ENCODE data around the gene FAM78B.

FAM78B gene

GRCh38 chr1:166087734-166088571 is 78.8 kb downstream of the FAM78B start:
- H3F3A ChIP-seq (ENCODE audit: low read depth) = no peaks in the 10 kb centered on the region
- H3K4me2 ChIP-seq (ENCODE audit: low read depth, low read length, poor library complexity, severe bottlenecking) = no peak overlapping the region
- H2AFZ ChIP-seq (ENCODE audit: low read length) = no peak overlapping the region
- H3K27me3 ChIP-seq (ENCODE audit: insufficient read depth, low read length, poor library complexity, severe bottlenecking) = no peaks in the 10 kb centered on the region
- H4K20me1 ChIP-seq (ENCODE audit: insufficient read depth, low read length, poor library complexity, severe bottlenecking) = no peaks in the 10 kb centered on the region
- no peaks in the 10 kb centered on the region for H3K9me3 ChIP-seq (ENCODE audit: insufficient read depth, low read depth, low read length)
- no peak overlapping the region for H3K4me3 ChIP-seq (ENCODE audit: low read length, poor library complexity, severe bottlenecking)
- no peaks in the 10 kb centered on the region for H3K36me3 ChIP-seq (ENCODE audit: insufficient read depth, low read length)
- no peaks in the 10 kb centered on the region for H3K9me2 ChIP-seq (replicated peaks; ENCODE audit: low read depth, low read length)
- peaks cover 13% of the 10 kb centered on the region for H3K4me1 ChIP-seq (ENCODE audit: insufficient read depth, low read length, poor library complexity, severe bottlenecking)
- H3K9ac ChIP-seq (ENCODE audit: low read depth, low read length, poor library complexity, severe bottlenecking) = no peak overlapping the region
- H3K79me2 ChIP-seq (ENCODE audit: insufficient read depth, low read length) = no peaks in the 10 kb centered on the region
- TF ChIP-seq EZH2phosphoT487 (IDR thresholded peaks at IDR 0.05; ENCODE audit: borderline replicate concordance) (no peak), CTCF (conservative IDR thresholded peaks at IDR 0.05; ENCODE audit: low read length) (no peak)

- H3K9ac ChIP-seq (ENCODE audit: low read depth, low read length, poor library complexity, severe bottlenecking) = no peak overlapping the region
- H3K4me1 ChIP-seq (ENCODE audit: insufficient read depth, low read length, poor library complexity, severe bottlenecking) = peaks cover 13% of the 10 kb centered on the region
- no peaks in the 10 kb centered on the region for H3K9me3 ChIP-seq (ENCODE audit: insufficient read depth, low read depth, low read length)
- H2AFZ ChIP-seq (ENCODE audit: low read length) = no peak overlapping the region
- no peaks in the 10 kb centered on the region for H3K27me3 ChIP-seq (ENCODE audit: insufficient read depth, low read length, poor library complexity, severe bottlenecking)
- no peak for TF ChIP-seq CTCF (conservative IDR thresholded peaks at IDR 0.05; ENCODE audit: low read length)
- TF ChIP-seq EZH2phosphoT487 (IDR thresholded peaks at IDR 0.05; ENCODE audit: borderline replicate concordance) = no peak
- H3F3A ChIP-seq (ENCODE audit: low read depth) = no peaks in the 10 kb centered on the region
- H3K4me2 ChIP-seq (ENCODE audit: low read depth, low read length, poor library complexity, severe bottlenecking) = no peak overlapping the region
- no peak overlapping the region for H3K4me3 ChIP-seq (ENCODE audit: low read length, poor library complexity, severe bottlenecking)
- H3K79me2 ChIP-seq (ENCODE audit: insufficient read depth, low read length) = no peaks in the 10 kb centered on the region
- no peaks in the 10 kb centered on the region for H4K20me1 ChIP-seq (ENCODE audit: insufficient read depth, low read length, poor library complexity, severe bottlenecking)
- H3K36me3 ChIP-seq (ENCODE audit: insufficient read depth, low read length) = no peaks in the 10 kb centered on the region
- H3K9me2 ChIP-seq (replicated peaks; ENCODE audit: low read depth, low read length) = no peaks in the 10 kb centered on the region
Observed at GRCh38 chr1:166086113-166086883, 80.5 kb downstream of the FAM78B start.

GRCh38 chr1:166084613-166085012 is 82.2 kb downstream of the FAM78B start:
- H3F3A ChIP-seq (ENCODE audit: low read depth) = no peaks in the 10 kb centered on the region
- no peak overlapping the region for H3K4me2 ChIP-seq (ENCODE audit: low read depth, low read length, poor library complexity, severe bottlenecking)
- no peak overlapping the region for H2AFZ ChIP-seq (ENCODE audit: low read length)
- no peaks in the 10 kb centered on the region for H3K9me3 ChIP-seq (ENCODE audit: insufficient read depth, low read depth, low read length)
- no peaks in the 10 kb centered on the region for H3K36me3 ChIP-seq (ENCODE audit: insufficient read depth, low read length)
- H3K4me3 ChIP-seq (ENCODE audit: low read length, poor library complexity, severe bottlenecking) = no peak overlapping the region
- no peaks in the 10 kb centered on the region for H3K9me2 ChIP-seq (replicated peaks; ENCODE audit: low read depth, low read length)
- no peak for TF ChIP-seq EZH2phosphoT487 (IDR thresholded peaks at IDR 0.05; ENCODE audit: borderline replicate concordance)
- TF ChIP-seq CTCF (conservative IDR thresholded peaks at IDR 0.05; ENCODE audit: low read length) = no peak
- no peaks in the 10 kb centered on the region for H4K20me1 ChIP-seq (ENCODE audit: insufficient read depth, low read length, poor library complexity, severe bottlenecking)
- no peak overlapping the region for H3K9ac ChIP-seq (ENCODE audit: low read depth, low read length, poor library complexity, severe bottlenecking)
- no peaks in the 10 kb centered on the region for H3K79me2 ChIP-seq (ENCODE audit: insufficient read depth, low read length)
- H3K27me3 ChIP-seq (ENCODE audit: insufficient read depth, low read length, poor library complexity, severe bottlenecking) = no peaks in the 10 kb centered on the region
- peaks cover 5% of the 10 kb centered on the region for H3K4me1 ChIP-seq (ENCODE audit: insufficient read depth, low read length, poor library complexity, severe bottlenecking)
